GM12878 (cell line): ENCODE results near the gene ATP7B. TPM values are rescaled to one million over a fixed set of nuclear protein-coding genes. Genes with fewer than 3 reads are reported as not detected.

Experiments
- ATAC-seq: fragments of 200-7000 bp; cut with Tn5 transposase; 3 replicates; pipeline ENCODE4 v1.9.1; 2020; ENCODE audit warnings: mild to moderate bottlenecking, moderate library complexity
- BruUV-seq: library from RNA; stranded (reverse); fragments of 400-500 nt; replicated peaks from 2 replicates; lab custom pipeline; 2021; lab: Mats Ljungman, UMichigan
- CTCF ChIA-PET: fragments of 300-600 bp; sonication (Branson Sonifier 250); formaldehyde crosslinking; extraction: SDS; loops from one replicate; lab custom pipeline; 2021; ENCODE audit warnings: inconsistent platforms; lab: Yijun Ruan, JAX
- POLR2A ChIA-PET: fragments of 350-600 bp; formaldehyde crosslinking; extraction: SDS; loops from one replicate; lab custom pipeline; 2021; ENCODE audit warnings: inconsistent platforms; lab: Charles Lee
- RAD21 ChIA-PET: fragments of 300-600 bp; sonication (Branson Sonifier 250); formaldehyde crosslinking; loops from one replicate; lab custom pipeline; 2023; ENCODE audit warnings: antibody characterized with exemption; ENCODE audit not compliant: unreplicated experiment; lab: Charles Lee
- SMC1A ChIA-PET: fragments of 300-600 bp; sonication (Branson Sonifier 250); formaldehyde crosslinking; loops from one replicate; lab custom pipeline; 2023; ENCODE audit not compliant: unreplicated experiment, uncharacterized antibody; lab: Charles Lee
- DNase-seq: peaks from one replicate; pipeline ENCODE4 v3.0.0-alpha.2; 2011; ENCODE audit warnings: low read depth, low spot score
- FAIRE-seq: peaks from 3 replicates; lab custom pipeline; 2011; peaks lifted over from hg19 to GRCh38; lab: Jason Lieb, UNC
- H2AFZ ChIP-seq: 2 replicates; pipeline ENCODE4 v1.6.0; 2011; ENCODE audit warnings: low read depth, low read length, control low read depth; ENCODE audit not compliant: control insufficient read depth
- H3K27ac ChIP-seq: 2 replicates; pipeline ENCODE4 v1.5.1; 2011; ENCODE audit warnings: control low read depth; ENCODE audit not compliant: control insufficient read depth, insufficient read depth
- H3K27me3 ChIP-seq, 2 experiments: replicated peaks in 1 of 2; 2 replicates each; pipeline versions ENCODE4 v1.6.0 to v1.6.1; 2011; ENCODE audit warnings: low read length in 1 of 2; ENCODE audit not compliant: control insufficient read depth in 2 of 2, insufficient read depth in 2 of 2
- H3K36me3 ChIP-seq, 2 experiments: 2 replicates each; pipeline ENCODE4 v1.5.1; 2011; ENCODE audit warnings: low read length in 1 of 2; ENCODE audit not compliant: control insufficient read depth in 2 of 2, insufficient read depth in 2 of 2
- H3K4me1 ChIP-seq: 2 replicates; pipeline ENCODE4 v1.6.1; 2011; ENCODE audit warnings: mild to moderate bottlenecking, low read length, moderate library complexity, mixed read lengths; ENCODE audit not compliant: control insufficient read depth, insufficient read depth
- H3K4me2 ChIP-seq: 2 replicates; pipeline ENCODE4 v1.6.0; 2011; ENCODE audit warnings: control low read depth; ENCODE audit not compliant: control insufficient read depth, insufficient read depth
- H3K4me3 ChIP-seq: fragments of 200-600 bp; sonication (generic); 2 replicates; pipeline ENCODE4 v1.5.1; 2016
- H3K79me2 ChIP-seq: 2 replicates; pipeline ENCODE4 v1.6.0; 2011; ENCODE audit warnings: low read length; ENCODE audit not compliant: control insufficient read depth, insufficient read depth
- H3K9ac ChIP-seq: 2 replicates; pipeline ENCODE4 v1.8.0; 2011; ENCODE audit warnings: low read length, control low read depth, mixed read lengths; ENCODE audit not compliant: control insufficient read depth, insufficient read depth
- H3K9me3 ChIP-seq: replicated peaks from 3 replicates; pipeline ENCODE4 v1.5.1; 2011; ENCODE audit warnings: mild to moderate bottlenecking, low read length; ENCODE audit not compliant: control insufficient read depth, insufficient read depth
- H4K20me1 ChIP-seq: 2 replicates; pipeline ENCODE4 v1.6.0; 2011; ENCODE audit not compliant: control insufficient read depth, insufficient read depth
- BACH1 ChIP-seq: fragments of 450-650 bp; IDR thresholded peaks from 2 replicates; pipeline ENCODE4 v1.6.1; 2017; ENCODE audit warnings: mild to moderate bottlenecking, borderline replicate concordance
- FOXK2 ChIP-seq: fragments of 450-650 bp; IDR thresholded peaks from 2 replicates; pipeline ENCODE4 v1.6.1; 2017; ENCODE audit warnings: mild to moderate bottlenecking, moderate library complexity
- MYB ChIP-seq: fragments of 150-350 bp; IDR thresholded peaks from 2 replicates; pipeline ENCODE4 v1.6.1; 2014; ENCODE audit warnings: mild to moderate bottlenecking, low read depth, low read length, borderline replicate concordance
- NR2C2 ChIP-seq: IDR thresholded peaks from 2 replicates; pipeline ENCODE4 v1.6.1; 2011; ENCODE audit warnings: borderline replicate concordance, low read depth; ENCODE audit not compliant: control insufficient read depth, insufficient read length
- SIN3A ChIP-seq: IDR thresholded peaks from 2 replicates; pipeline ENCODE4 v1.6.1; 2012; ENCODE audit warnings: low read depth, low read length, improper control_type of control experiment
- SREBF2 ChIP-seq: IDR thresholded peaks from 2 replicates; pipeline ENCODE4 v1.6.1; 2012; ENCODE audit warnings: mild to moderate bottlenecking, low read length
- TCF3 ChIP-seq: IDR thresholded peaks from 2 replicates; pipeline ENCODE4 v1.6.1; 2012; ENCODE audit warnings: low read depth, mild to moderate bottlenecking, low read length, borderline replicate concordance; ENCODE audit not compliant: insufficient read depth
- WGBS: methylation state at CpG from one replicate; pipeline ENCODE4 v1.1.6; 2016; ENCODE audit warnings: low lambda C conversion rate; ENCODE audit not compliant: insufficient replicate concordance, insufficient coverage; ENCODE audit errors: missing lambda C conversion rate; 5-methylcytosine and 5-hydroxymethylcytosine counted together
- in situ Hi-C: fragments of 300-500 bp; cut with MboI; formaldehyde crosslinking; loops from 9 replicates; pipeline ENCODE4 v1.14.3; 2018; ENCODE audit warnings: mixed read lengths
- intact Hi-C: fragments of 100-400 bp; cut with micrococcal nuclease; formaldehyde crosslinking; loops from one replicate; pipeline ENCODE4 v1.14.2; 2022; ENCODE audit not compliant: unreplicated experiment
- polyA plus RNA-seq, 11 experiments: library from polyadenylated mRNA; depleted of rRNA in 4 of 11; unstranded in 6 of 11; stranded (reverse) in 5 of 11; fragments of >200 nt; fragmentation: Nextera tagmentation in 4 of 11; fragmentation: Illumina TruSeq in 1 of 11; extraction: Ambion mirVana in 4 of 11; extraction: Trizol in 1 of 11; gene quantifications; 1 replicate in 1 of 11; 2 replicates in 10 of 11; pipeline versions ENCODE4 v1.2.1 to v1.2.3, GENCODE V29; 2011 to 2016; ENCODE audit warnings: inconsistent platforms in 2 of 11, missing spikeins in 2 of 11, low read depth in 1 of 11
- total RNA-seq, 4 experiments: library from RNA; depleted of rRNA in 3 of 4; stranded (reverse); fragments of >200 nt in 3 of 4; fragmentation: Illumina TruSeq in 1 of 4; extraction: Trizol in 1 of 4; gene quantifications; 2 replicates each; pipeline versions ENCODE4 v1.2.1 to v1.2.3, GENCODE V29; 2013 to 2021
- TF ChIP-seq, protein P1 (sequence below): IDR thresholded peaks from 2 replicates; pipeline ENCODE4 v1.6.1; 2012; ENCODE audit warnings: low read depth, low read length, improper control_type of control experiment
- TF ChIP-seq, protein P2 (sequence below), 3 experiments: IDR thresholded peaks in 2 of 3; conservative IDR thresholded peaks in 1 of 3; 2 replicates each; pipeline ENCODE4 v1.5.1; 2011; ENCODE audit warnings: low read depth in 3 of 3, low read length in 3 of 3, mild to moderate bottlenecking in 3 of 3, control low read depth in 2 of 3, moderate library complexity in 2 of 3, inconsistent platforms in 1 of 3, mixed read lengths in 1 of 3; ENCODE audit not compliant: control insufficient read depth in 2 of 3, insufficient read depth in 1 of 3; ENCODE audit errors: extremely low read depth in 1 of 3

Gene ATP7B
- total and polyA plus RNA-seq, 10 of the 15 experiments (the other 5 are each of a cell fraction or from before 2014, with no cell fraction given), result under 0.01 to 1.1 (median 0.06) TPM; not detected in 2

DNA sequence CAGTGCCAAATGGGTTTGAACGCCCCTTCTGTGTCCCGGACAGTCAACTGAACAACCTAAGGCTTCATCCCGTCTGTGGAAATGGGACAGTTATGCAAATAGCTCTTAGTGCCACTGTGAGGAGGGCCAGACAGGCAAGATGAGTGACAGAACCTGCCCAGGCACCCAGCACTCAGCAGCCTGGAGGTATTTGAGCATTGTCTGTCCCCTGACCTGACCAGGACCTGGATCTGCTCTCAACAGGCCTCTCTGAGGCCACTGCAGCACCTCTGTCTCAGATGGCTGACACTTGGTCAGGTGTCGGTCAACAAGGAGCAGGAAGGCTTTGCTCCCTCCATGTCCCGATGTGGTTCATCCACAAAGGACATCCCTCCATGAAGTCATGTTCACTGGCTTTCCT, 81.6 kb downstream of the ATP7B start:
- Histone ChIP-seq H4K20me1 (no peaks in the 10 kb centered on the region; the same call in 1 of the 2 replicates), H3K9me3 (no peaks in the 10 kb centered on the region), H3K4me2 (no peak overlapping the region), H3K79me2 (no peaks in the 10 kb centered on the region), H3K4me1 (no peaks in the 10 kb centered on the region), H3K36me3 (no peaks in the 10 kb centered on the region), H3K27me3 (peaks cover 2 to 7% of the 10 kb centered on the region in 2 experiments; a peak in 3 of 4 replicates), H2AFZ (no peak overlapping the region), H3K4me3 (no peak overlapping the region), H3K27ac (no peak overlapping the region), H3K9ac (no peak overlapping the region)
- DNase-seq, result no peak
- WGBS, result 36% methylated on average over 5 of the region's 5 CpGs
- TF ChIP-seq, protein P1, sequence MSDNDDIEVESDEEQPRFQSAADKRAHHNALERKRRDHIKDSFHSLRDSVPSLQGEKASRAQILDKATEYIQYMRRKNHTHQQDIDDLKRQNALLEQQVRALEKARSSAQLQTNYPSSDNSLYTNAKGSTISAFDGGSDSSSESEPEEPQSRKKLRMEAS, result no peak
- TF ChIP-seq NR2C2 (no peak), SREBF2 (no peak), SIN3A (no peak), MYB (no peak), TCF3 (no peak), FOXK2 (no peak), BACH1 (no peak)
- TF ChIP-seq, protein P2, sequence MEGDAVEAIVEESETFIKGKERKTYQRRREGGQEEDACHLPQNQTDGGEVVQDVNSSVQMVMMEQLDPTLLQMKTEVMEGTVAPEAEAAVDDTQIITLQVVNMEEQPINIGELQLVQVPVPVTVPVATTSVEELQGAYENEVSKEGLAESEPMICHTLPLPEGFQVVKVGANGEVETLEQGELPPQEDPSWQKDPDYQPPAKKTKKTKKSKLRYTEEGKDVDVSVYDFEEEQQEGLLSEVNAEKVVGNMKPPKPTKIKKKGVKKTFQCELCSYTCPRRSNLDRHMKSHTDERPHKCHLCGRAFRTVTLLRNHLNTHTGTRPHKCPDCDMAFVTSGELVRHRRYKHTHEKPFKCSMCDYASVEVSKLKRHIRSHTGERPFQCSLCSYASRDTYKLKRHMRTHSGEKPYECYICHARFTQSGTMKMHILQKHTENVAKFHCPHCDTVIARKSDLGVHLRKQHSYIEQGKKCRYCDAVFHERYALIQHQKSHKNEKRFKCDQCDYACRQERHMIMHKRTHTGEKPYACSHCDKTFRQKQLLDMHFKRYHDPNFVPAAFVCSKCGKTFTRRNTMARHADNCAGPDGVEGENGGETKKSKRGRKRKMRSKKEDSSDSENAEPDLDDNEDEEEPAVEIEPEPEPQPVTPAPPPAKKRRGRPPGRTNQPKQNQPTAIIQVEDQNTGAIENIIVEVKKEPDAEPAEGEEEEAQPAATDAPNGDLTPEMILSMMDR (IDR thresholded peaks at IDR 0.05 in 2 of 3, conservative IDR thresholded peaks at IDR 0.05 in 1 of 3; ENCODE audit: control insufficient read depth in 2 of 3, extremely low read depth in 1 of 3, insufficient read depth in 1 of 3, low read depth in 3 of 3, low read length in 3 of 3), result no peak
- intact Hi-C loops (no loop called here), in situ Hi-C loops (no loop called here)
- RAD21 ChIA-PET, result interaction anchor here (1.1 kb wide), 1 partner anchor 9 kb away, joined by 3 read pairs; no protein-coding TSS in a partner anchor
- SMC1A ChIA-PET, result no interaction called here
- no peak for FAIRE-seq
- no TSS peak for BruUV-seq
- CTCF ChIA-PET, result interaction anchor here (0.7 to 1.6 kb wide), 3 partner anchors 34 to 198 kb away, joined by 3 to 4 read pairs (median 4); no protein-coding TSS in a partner anchor
- ATAC-seq, result no peak
- POLR2A ChIA-PET, result no interaction called here
